GM06990 (cell line): ENCODE measurements around the gene GNAS.
"Not testable (repeated sequence)": the region's sequence is repeated elsewhere in the genome, so short reads cannot be mapped to it uniquely, and the experiment has no call there.

Experiments used
- DNase-seq: peaks from one replicate; pipeline ENCODE4 v3.0.0-alpha.2; 2011; ENCODE audit not compliant: insufficient read length; ENCODE audit errors: extremely low read depth
- H3K27me3 ChIP-seq: replicated peaks from 2 replicates; pipeline ENCODE4 v1.6.0; 2011; ENCODE audit warnings: low read length; ENCODE audit not compliant: control insufficient read depth, insufficient read depth
- H3K36me3 ChIP-seq: 2 replicates; pipeline ENCODE4 v1.5.1; 2011; ENCODE audit warnings: low read length; ENCODE audit not compliant: control insufficient read depth, insufficient read depth
- H3K4me3 ChIP-seq: replicated peaks from 2 replicates; pipeline ENCODE4 v1.5.1; 2011; ENCODE audit warnings: low read depth, mild to moderate bottlenecking, control low read depth, low read length
- CTCF ChIP-seq: IDR thresholded peaks from 2 replicates; pipeline ENCODE4 v1.5.1; 2011; ENCODE audit warnings: low read length, control low read depth, mild to moderate bottlenecking, inconsistent platforms; ENCODE audit not compliant: insufficient read depth, poor library complexity, severe bottlenecking

The GNAS gene

GRCh38 chr20:58817748-58818147, 34.8 kb upstream of the GNAS start:
- H3K27me3 ChIP-seq = peaks cover 1% of the 10 kb centered on the region; the same call in 1 of the 2 replicates

GRCh38 chr20:58818586-58819285, 33.8 kb upstream of the GNAS start:
- Histone ChIP-seq H3K36me3 (no peaks in the 10 kb centered on the region; the same call in none of the 2 replicates), H3K27me3 (no peaks in the 10 kb centered on the region), H3K4me3 (no peak overlapping the region)
- no peak for DNase-seq
- TF ChIP-seq CTCF = no peak

More at GRCh38 chr20:58817748-58818147, 34.8 kb upstream of the GNAS start:
- no peak overlapping the region for H3K4me3 ChIP-seq
- TF ChIP-seq CTCF = no peak
- DNase-seq = no peak
- no peaks in the 10 kb centered on the region; the same call in none of the 2 replicates for H3K36me3 ChIP-seq

GRCh38 chr20:58819921-58820320, 32.6 kb upstream of the GNAS start:
- no peak for DNase-seq
- H3K4me3 ChIP-seq = no peak overlapping the region
- H3K27me3 ChIP-seq = no peaks in the 10 kb centered on the region
- no peaks in the 10 kb centered on the region; the same call in none of the 2 replicates for H3K36me3 ChIP-seq
- no peak for TF ChIP-seq CTCF

GRCh38 chr20:58820515-58820914, 32.0 kb upstream of the GNAS start:
- H3K27me3 ChIP-seq, DNase-seq, H3K36me3 ChIP-seq, H3K4me3 ChIP-seq: not testable (repeated sequence)

GRCh38 chr20:58822149-58822548, 30.4 kb upstream of the GNAS start:
- no peaks in the 10 kb centered on the region; the same call in none of the 2 replicates for H3K36me3 ChIP-seq
- TF ChIP-seq CTCF = peak; percentile 56
- no peak overlapping the region for H3K4me3 ChIP-seq
- H3K27me3 ChIP-seq = no peaks in the 10 kb centered on the region
- DNase-seq = no peak

- Histone ChIP-seq H3K4me3 (no peak overlapping the region), H3K27me3 (no peaks in the 10 kb centered on the region), H3K36me3 (no peaks in the 10 kb centered on the region; the same call in 1 of the 2 replicates)
- no peak for DNase-seq
- TF ChIP-seq CTCF = no peak
Measured at GRCh38 chr20:58822748-58823730, 29.5 kb upstream of the GNAS start.
